Fibroblast of lung (primary cell): ENCODE data around the gene FAM43A.

ENCODE experiments used
- CTCF ChIP-seq, 2 donors: IDR thresholded peaks in 1 of 2; conservative IDR thresholded peaks in 1 of 2; 1 replicate in 1 of 2; 2 replicates in 1 of 2; pipeline ENCODE4 v1.5.1; 2011 to 2012; ENCODE audit warnings: low read length in 2 of 2, control low read depth in 1 of 2, inconsistent platforms in 1 of 2, low read depth in 1 of 2, mild to moderate bottlenecking in 1 of 2
- EZH2 ChIP-seq: IDR thresholded peaks from 2 replicates; pipeline ENCODE4 v1.5.1; 2012; ENCODE audit warnings: low read length, control low read depth, mild to moderate bottlenecking; ENCODE audit errors: missing control alignments

- TF ChIP-seq CTCF (conservative IDR thresholded peaks at IDR 0.05 in 1 of 2, IDR thresholded peaks at IDR 0.05 in 1 of 2; ENCODE audit: low read depth in 1 of 2, low read length in 2 of 2), result no peak
- no peak for TF ChIP-seq EZH2
These were observed 732 bp downstream of the FAM43A start for GRCh38 chr3:194686414-194686815.
